Measurements from ENCODE around the gene U2AF1L4. TPM values are rescaled to one million over a fixed set of nuclear protein-coding genes. Genes with fewer than 3 reads are reported as not detected.
A peak's percentile ranks its signal among the peaks of the same experiment; 100 is the strongest.

The U2AF1L4 gene
- total and polyA plus RNA-seq, 7 donors = 12.3 to 28.7 (median 18.7) TPM

GRCh38 chr19:35750167-35750566, 4.9 kb upstream of the U2AF1L4 start:
- ATAC-seq (no peak), DNase-seq (no peak)
- WGBS, 3 donors = 90 to 93% (median 92%) methylated on average over 5 of the region's 5 CpGs
- Histone ChIP-seq H3K9me3 (no peaks in the 10 kb centered on the region), H3K36me3 (ENCODE audit: insufficient read depth in 1 of 2, low read depth in 1 of 2) (peaks cover 0 to 27% of the 10 kb centered on the region in 2 donors), H3K4me3 (no peak overlapping the region), H3K27me3 (ENCODE audit: insufficient read depth in 3 of 3, low read length in 2 of 3) (no peaks in the 10 kb centered on the region), H3K4me1 (peaks cover 31% of the 10 kb centered on the region), H3K27ac (no peak overlapping the region)
- intact Hi-C loops (cut with DNase I) = no loop called here
- no peak for TF ChIP-seq CTCF (IDR thresholded peaks at IDR 0.05)

- H3K4me1 ChIP-seq = peaks cover 42% of the 10 kb centered on the region
- peak within 1 kb of the TSS; percentile 81 for H3K27ac ChIP-seq
- H3K9me3 ChIP-seq = no peaks in the 10 kb centered on the region
- no peak for TF ChIP-seq CTCF (IDR thresholded peaks at IDR 0.05)
- peaks cover 0 to 27% of the 10 kb centered on the region in 2 donors for H3K36me3 ChIP-seq (ENCODE audit: insufficient read depth in 1 of 2, low read depth in 1 of 2)
- WGBS, 3 donors = 0 to 1% (median 1%) methylated on average over 45 of the region's 45 CpGs
- DNase-seq (peak; percentile 99 to 100), ATAC-seq (peak; percentile 82 to 87 (median 84))
- H3K27me3 ChIP-seq (ENCODE audit: insufficient read depth in 3 of 3, low read length in 2 of 3) = no peaks in the 10 kb centered on the region
- intact Hi-C loops (cut with DNase I) = loop anchor here in 1 of 2 donors (5.0 kb wide), 1 partner anchor 184 kb away; no protein-coding TSS in a partner anchor
- peak within 1 kb of the TSS; percentile 99 for H3K4me3 ChIP-seq
Observed at GRCh38 chr19:35748106-35749020, 3.1 kb upstream of the U2AF1L4 start, which contains the start of gene LIN37. Gene LIN37 (plus strand): TSS chr19:35748576. CDS start chr19:35748725, 149 bp downstream.

GRCh38 chr19:35746531-35746930, 1.3 kb upstream of the U2AF1L4 start:
- DNase-seq = no peak
- Histone ChIP-seq H3K9me3 (no peaks in the 10 kb centered on the region), H3K27me3 (ENCODE audit: insufficient read depth in 3 of 3, low read length in 2 of 3) (no peaks in the 10 kb centered on the region), H3K27ac (peak overlapping the region; percentile 100), H3K4me1 (peaks cover 42% of the 10 kb centered on the region), H3K36me3 (ENCODE audit: insufficient read depth in 1 of 2, low read depth in 1 of 2) (peaks cover 0 to 30% of the 10 kb centered on the region in 2 donors), H3K4me3 (peak overlapping the region; percentile 89)
- no peak for TF ChIP-seq CTCF (IDR thresholded peaks at IDR 0.05)
- intact Hi-C loops (cut with DNase I) = loop anchor here in 1 of 2 donors (5.0 kb wide), 1 partner anchor 186 kb away; no protein-coding TSS in a partner anchor
- WGBS, 3 donors = 83 to 90% (median 84%) methylated on average over 5 of the region's 5 CpGs
- no peak for ATAC-seq

GRCh38 chr19:35746087-35746462, 857 bp upstream of the U2AF1L4 start:
- peaks cover 42% of the 10 kb centered on the region for H3K4me1 ChIP-seq
- no peak for TF ChIP-seq CTCF (IDR thresholded peaks at IDR 0.05)
- ATAC-seq (no peak), DNase-seq (no peak)
- peak overlapping the region; percentile 100 for H3K27ac ChIP-seq
- peaks cover 0 to 30% of the 10 kb centered on the region in 2 donors for H3K36me3 ChIP-seq (ENCODE audit: insufficient read depth in 1 of 2, low read depth in 1 of 2)
- WGBS, 3 donors = 1 to 14% (median 14%) methylated on average over 4 of the region's 4 CpGs
- H3K9me3 ChIP-seq = no peaks in the 10 kb centered on the region
- H3K27me3 ChIP-seq (ENCODE audit: insufficient read depth in 3 of 3, low read length in 2 of 3) = no peaks in the 10 kb centered on the region
- intact Hi-C loops (cut with DNase I) = loop anchor here in 1 of 2 donors (5.0 kb wide), 1 partner anchor 186 kb away; no protein-coding TSS in a partner anchor
- peak overlapping the region; percentile 89 for H3K4me3 ChIP-seq
